HG03064 (cell line): Measurements from ENCODE around the gene VMO1.
A peak's percentile ranks its signal among the peaks of the same experiment; 100 is the strongest.

Experiments
- ATAC-seq: cut with Tn5 transposase; IDR thresholded peaks from one replicate; pipeline ENCODE4 v1.9.1; 2021; ENCODE audit warnings: low read depth; ENCODE audit not compliant: unreplicated experiment

VMO1 gene

DNA sequence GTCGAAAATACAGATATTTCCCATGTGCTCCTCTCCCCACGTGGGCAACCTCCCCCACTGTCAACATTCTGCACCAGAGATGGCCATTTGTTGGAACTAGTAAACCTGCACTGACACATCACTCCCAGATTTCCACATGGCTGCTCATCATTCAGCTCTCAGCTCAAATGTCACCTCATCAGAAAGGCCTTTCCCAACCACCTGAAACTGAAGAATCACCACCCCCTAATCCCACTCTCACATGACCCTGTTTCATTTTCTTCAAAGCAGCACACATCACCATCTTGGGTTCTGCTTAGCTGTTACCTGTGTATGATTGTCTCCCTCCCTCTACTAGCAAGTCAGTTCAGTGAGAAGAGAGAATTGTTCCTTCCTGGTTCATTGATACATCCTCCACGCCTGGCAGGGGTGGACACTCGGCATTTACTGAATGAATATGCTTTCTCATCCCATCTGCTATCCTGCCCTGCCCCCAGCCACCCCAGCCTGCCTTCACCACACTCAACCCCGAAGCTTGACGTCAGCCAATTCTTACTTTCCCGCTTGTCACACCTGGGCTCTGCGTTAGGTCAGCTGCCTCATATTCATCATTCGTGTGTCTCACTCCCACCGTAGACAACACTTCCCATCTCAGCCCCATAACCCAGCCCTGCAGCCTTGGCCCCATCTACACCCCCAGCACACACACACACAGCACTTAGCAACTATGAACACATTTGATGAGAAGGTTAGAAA lies 14.5 kb upstream of the VMO1 start:
- ATAC-seq: no peak

DNA sequence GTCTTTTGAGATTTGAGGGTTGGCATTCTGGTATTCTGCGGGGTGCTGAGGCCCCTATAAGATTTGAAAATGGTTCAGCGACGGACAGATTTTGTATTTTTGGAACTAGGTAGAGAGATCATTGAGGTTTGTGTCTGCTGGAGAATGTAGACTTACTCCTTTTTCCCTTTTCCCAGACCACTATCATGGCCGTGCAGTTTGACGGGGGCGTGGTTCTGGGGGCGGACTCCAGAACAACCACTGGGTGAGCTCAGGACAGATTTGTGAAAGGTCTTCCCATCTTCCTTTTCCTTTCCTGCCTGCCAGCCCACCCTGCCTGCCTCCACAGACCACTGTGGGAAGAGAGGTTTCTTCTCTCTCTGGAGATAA lies 10.4 kb upstream of the VMO1 start:
- no peak for ATAC-seq

DNA sequence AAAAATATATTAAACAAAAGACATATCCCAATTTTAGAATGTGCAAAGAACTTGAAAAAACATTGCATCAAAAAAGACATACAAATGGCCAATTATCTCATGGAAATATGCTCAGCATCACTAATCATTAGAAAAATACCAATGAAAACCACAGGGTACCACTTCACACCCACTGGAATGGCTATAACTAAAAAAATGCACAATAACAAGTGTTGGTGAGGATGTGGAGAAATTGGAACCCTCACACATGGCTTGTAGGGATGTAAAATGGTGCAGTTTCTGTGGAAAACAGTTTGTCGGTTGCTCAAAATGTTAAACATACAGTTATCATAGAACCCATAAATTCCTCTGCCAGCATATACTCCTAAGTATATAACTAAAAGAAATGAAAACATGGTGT lies 9.0 kb upstream of the VMO1 start:
- ATAC-seq: no peak

DNA sequence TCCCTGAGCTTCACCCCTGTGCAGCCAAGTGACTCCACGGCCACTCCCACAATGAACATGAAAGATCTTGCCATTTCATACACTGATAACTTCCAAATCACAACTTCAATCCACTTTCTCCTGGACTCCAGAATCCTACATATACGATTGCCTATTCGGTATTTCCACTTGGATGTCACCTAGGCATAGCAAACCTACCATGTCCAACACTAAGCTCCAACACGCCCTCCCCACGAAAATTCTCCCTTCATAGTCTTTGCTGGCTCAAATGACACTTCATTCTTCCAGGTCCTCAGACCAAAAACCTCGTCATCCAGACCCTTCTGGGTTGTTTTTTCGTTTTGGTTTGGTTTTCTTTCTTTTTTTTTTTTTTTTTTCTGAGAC lies 4.5 kb upstream of the VMO1 start:
- no peak for ATAC-seq

DNA sequence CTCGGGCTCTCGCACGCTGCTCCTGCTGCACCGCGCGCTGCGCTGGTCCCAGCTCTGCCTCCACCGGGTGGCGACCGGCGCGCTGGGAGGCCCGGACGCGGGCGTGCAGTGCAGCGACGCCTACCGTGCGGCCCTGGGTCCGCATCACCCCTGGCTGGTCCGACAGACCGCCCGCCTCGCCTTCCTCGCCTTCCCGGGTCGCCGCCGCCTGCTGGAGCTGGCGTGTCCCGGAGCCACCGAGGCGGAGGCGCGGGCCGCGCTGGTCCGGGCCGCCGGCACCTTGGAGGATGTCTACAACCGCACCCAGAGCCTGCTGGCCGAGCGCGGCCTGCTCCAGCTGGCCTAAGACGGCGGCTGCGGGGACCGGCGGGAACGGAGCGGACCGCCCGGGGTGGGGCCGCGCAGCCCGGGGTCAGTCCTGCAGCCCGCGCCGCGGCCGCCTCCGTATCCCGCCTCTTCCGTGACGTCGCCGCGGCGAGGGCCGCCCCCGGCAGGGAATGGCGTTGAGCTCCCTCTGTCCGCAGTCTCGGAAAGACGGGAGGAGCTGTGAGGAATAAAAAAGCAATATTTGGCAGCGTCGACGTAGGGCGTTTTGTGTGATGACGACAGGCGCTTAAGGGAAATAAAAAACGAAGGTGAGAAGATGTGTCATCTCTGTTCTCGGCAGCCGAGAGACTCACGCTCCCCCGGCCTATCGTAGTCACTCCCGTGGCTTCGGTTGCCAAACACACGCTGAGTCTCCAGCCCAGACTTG lies 4.0 kb upstream of the VMO1 start:
- peak; percentile 81 for ATAC-seq

DNA sequence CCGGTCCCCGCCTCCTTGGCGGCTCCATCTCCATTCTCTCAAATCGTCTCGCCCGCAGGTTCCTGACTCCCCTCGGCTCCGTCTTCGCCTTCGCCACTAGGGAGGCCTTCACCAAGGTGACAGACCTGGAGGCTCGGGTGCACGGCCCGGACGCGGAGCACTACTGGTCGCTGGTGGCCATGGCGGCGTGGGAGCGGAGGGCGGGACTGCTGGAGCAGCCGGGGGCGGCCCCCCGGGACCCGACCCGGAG lies 3.5 kb upstream of the VMO1 start:
- no peak for ATAC-seq

DNA sequence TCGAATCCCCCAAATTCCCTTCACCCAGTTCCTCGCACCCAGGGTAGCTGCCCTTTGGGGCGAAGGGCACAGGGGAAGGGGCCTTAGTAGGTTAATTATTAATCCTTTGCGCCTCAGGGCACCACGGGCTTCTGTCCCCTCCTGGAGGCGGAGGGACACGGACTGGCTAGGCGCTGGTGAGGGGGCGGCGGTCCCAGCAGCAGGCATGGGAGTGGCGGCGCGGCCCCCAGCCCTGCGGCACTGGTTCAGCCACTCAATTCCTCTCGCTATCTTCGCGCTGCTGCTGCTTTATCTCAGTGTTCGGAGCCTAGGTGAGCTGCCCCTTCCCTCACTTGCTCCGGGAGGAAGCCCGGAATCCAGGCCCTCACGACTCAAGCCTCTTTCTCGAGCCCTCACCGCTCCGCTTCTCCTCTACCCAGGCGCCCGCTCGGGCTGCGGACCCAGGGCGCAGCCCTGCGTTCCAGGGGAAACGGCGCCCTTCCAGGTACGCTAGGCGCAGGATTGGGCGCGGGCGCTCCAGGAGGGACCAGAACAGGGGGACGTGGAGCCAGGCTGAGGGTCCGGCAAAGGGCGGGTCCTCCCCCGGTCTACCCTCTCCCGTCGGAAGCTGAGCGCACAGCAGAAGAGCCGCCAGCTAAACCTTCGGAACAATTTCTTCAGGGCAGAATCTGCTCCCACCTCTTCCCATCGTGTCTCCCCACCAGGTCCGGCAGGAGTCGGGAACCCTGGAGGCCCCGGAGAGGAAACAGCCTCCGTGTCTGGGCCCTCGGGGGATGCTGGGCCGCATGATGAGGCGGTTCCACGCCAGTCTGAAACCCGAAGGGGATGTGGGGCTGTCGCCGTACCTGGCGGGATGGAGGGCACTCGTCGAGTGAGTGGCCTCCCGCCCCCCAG lies 2.9 kb upstream of the VMO1 start, which contains the start of gene GLTPD2:
TSS of gene GLTPD2 (plus strand) at position 158 of the 894 bp plus-strand sequence. CDS start at position 206, 48 bp downstream.
- no peak for ATAC-seq

DNA sequence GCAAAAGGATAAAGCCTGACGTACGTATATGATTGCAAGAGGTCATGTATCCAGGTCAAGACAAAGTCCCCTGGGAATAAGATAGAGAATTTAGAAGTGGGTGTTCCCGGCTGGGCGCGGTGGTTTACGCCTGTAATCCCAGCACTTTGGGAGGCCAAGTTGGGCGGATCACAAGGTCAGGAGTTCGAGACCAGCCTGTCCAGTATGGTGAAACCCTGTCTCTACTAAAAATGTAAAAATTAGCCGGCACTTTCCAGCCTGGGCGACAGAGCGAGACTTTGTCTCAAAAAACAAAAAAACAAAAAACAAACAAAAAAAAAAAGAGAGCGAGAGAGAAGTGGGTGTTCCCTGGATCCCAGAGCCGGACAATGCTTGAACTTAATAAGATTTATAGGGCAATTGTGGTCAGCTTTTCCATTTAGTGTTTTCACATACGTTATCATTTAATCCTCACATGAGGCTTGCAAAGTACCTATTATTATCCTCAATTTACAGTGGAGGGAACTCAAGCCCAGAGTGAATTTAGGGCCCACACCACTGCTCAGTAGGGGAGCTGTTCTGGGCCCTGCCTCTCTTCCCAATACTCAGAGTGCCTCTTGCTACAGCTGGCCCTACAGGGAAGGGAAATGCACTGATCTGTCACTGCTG lies 2.1 kb upstream of the VMO1 start:
- ATAC-seq: no peak

DNA sequence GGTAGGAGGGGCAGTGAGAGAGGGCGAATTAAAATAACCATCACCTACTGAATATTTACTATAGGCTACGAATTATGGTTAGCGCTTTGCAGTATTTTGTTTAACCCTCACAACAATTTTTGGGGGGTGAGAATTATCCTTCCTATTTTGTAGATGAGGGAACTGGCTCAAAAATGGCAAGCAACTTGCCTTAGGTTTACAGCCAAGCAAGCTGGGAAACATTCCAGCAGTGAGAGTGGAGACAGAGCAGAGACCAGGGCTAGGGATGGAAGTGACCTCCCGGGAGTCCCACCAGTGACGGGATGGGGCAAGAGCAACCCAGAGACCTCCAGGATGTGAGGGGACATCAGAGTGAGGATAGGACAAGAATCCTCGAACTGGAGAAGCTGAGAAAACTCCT lies 352 bp upstream of the VMO1 start:
- ATAC-seq: no peak

DNA sequence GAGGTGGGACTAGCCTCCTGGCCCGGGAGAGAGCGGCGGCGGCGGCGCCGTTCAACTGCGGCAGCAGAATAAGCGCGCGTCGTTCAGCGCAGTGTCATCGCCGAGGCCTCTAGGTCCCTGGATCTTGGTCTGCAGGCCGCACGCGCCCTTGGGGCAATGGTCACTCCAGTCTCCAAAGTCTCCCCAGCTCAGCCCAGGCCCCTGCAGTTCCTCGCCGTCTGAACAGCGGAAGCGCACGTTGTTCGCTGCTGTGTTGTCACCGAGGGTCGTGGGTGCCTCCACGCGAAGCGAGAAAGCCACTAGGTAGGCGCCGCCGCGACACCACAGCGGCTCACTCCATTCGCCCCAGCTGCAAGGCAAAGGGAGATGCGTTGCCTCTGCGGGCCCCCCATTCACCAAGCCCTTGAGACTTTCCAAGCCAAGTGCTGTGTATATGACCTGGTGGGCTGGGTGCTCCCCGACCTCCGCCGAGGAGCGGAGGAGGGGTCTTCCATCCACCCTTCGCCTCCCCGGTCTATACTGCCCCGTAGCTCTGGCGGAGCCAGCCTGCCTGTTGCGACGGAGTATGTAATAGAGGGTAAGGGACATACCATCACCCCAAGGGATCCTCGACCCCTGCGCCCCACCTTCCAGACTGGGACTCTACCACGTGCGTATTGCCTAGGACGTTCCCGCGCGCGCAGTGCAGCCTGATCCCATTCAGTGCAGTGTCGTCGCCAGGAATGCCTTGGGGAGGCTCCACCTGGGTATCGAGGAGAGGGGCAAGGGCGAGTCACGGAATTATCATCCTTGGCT lies 656 bp downstream of the VMO1 start:
- ATAC-seq: no peak

DNA sequence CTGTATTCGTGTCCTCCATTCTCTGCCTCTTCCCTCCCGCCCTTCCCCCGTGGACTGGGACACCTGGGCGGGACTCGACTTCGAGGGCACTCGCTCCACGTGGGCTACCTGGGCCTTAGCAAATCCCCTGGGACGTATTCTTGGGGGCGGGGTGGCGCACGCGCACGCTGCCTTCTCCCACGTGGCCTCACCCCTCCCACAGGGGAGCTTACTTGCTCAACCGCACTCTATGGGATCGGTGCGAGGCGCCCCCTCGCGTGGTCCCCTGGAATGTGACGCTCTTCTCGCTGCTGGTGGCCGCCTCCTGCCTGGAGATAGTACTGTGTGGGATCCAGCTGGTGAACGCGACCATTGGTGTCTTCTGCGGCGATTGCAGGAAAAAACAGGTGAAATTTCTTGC lies 3.5 kb downstream of the VMO1 start:
- no peak for ATAC-seq

DNA sequence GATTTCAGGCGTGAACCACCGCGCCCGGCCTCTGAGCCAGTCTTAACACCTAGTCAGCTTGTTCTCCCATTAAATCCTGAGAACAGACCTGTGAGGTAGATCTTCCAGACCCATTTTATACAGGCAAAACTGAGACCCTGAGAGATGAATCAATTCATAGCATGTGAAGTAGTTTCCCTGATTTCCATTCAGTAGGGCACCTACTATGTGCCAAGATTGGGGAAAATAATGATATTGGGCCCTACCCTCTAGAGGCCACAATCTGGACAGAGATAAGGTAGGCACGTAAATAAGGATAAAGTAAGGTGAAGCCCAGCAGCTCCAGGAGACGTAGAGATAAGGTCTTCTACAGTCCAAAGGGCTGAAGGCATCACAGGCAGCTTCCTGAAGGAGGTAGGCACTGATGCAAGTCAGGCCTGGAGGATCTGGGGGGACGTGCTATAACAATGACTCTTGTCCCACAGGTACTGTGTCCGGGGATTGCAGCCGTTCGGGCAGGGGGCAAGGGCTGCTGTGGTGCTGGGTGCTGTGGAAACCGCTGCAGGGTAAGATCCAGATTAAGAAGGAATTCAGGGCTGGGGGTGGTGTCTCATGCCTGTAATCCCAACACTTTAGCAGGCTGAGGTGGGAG lies 5.7 kb downstream of the VMO1 start:
- no peak for ATAC-seq

DNA sequence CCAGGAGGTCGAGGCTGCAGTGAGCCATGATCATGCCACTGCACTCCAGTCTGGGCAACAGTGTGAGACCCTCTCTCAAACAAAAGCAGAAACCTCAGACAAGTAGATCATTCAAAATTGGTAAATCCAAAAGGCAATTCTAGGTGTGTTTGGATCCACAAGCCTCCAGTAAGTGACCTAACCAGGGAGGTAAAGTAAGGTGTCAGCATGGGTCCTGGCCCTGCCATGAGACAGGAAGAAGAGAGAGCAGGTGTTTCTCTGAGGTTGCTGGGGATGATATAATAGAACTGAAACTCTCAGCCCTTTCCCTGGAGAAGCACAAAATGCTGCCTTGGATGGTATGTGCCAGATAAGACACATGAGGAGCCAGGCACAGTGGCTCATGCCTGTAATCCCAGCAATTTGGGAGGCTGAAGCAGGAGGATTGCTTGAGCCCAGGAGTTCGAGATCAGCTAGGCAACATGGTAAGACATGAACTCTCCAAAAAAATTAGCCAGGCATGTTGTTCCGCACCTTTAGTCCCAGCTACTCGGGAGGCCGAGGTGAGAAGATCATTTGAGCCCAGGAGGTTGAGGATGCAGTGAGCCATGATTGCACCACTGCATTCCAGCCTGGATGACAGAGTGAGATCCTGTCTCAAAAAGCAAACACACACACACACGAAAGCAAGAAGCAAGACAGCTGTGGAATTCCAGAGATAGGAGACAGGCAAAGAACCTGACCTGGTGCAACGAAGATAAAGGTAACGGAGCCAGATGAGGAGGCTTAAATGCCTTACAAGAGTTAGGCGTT lies 8.0 kb downstream of the VMO1 start:
- no peak for ATAC-seq

DNA sequence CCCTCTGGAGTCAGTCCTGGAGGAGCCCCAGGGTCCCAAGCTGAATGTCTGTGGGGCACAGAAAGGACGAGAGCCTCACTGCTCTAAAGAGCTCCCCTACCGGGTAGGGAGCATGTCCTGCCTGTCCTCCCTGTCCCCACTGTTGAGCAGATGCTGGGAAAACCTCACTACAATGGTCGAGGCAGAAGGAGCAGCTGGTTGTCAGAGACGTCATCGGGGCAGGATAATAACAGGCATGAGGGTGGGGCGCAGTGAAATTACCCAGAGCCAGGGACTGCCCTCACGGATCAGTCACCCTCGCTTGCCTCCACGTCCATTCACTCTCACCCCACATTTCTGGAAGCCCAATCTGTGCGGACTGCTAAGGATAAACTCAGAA lies 13.9 kb downstream of the VMO1 start:
- no peak for ATAC-seq

DNA sequence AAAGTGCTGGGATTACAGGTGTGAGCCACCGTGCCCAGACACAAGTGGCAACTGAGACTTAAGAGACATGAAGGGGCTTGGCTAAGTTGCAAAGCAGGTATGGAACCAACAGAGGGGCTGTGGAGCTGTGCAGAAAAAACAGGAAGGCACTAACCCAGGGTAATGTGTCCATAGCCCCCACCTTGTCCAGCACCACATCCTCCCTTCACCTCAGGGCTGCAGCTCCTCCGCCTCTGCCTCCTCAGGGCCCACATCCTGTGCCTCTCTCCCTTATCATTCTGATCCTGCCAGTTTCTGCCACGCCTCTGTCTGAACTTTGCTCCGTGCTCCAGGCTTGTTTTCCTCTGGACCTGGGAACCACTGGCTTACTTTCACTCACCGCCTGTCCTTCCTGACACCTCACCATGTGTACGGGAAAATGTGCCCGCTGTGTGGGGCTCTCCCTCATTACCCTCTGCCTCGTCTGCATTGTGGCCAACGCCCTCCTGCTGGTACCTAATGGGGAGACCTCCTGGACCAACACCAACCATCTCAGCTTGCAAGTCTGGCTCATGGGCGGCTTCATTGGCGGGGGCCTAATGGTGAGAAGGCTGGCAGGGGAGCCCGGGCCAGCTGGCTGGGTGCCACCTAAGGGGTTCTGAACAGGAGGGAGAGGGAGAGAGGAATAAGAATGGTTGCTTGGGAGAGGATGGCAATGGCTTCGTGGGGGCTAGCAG lies 14.5 kb downstream of the VMO1 start, which contains the start of gene TM4SF5:
TSS of gene TM4SF5 (plus strand) at position 368 of the 716 bp plus-strand sequence. CDS start at position 405, 37 bp downstream.
- ATAC-seq: no peak

DNA sequence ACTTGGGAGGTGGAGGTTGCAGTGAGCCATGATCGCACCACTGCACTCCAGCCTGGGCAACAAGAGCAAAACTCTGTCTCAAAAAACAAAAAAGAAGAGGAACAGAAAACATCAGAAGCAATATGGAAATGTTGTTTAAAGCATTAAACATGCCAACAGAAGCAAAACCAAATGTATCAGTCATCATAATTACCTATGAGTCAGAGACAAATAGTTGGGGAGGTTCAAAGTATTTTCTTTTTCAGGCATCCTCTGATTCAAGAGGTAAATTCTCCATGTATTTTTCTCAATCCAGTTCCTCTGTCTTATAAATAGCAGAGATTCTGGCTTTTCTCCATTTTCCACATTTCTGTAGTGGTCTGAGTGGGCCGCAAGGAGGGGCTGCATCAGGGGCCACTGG lies 16.5 kb downstream of the VMO1 start:
- ATAC-seq: no peak

DNA sequence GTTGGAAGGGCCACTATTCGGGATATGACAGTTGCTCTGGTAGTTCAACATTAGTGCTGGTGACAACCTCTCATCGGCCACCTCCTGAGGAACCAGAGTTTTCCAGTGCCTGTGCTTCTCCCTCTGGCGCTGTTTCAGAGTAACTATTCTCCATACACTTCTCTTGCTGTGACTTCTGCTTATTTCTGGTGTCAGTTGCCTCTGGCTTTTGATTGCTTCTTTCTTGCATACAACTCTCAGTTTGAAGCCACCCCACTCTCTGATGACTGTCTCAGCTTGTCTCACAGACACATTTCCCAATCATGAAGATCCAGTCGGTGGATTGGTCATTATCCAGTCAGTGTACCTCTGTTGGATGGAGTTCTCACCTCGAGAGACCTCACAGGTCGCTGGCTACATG lies 17.9 kb downstream of the VMO1 start:
- ATAC-seq: no peak

DNA sequence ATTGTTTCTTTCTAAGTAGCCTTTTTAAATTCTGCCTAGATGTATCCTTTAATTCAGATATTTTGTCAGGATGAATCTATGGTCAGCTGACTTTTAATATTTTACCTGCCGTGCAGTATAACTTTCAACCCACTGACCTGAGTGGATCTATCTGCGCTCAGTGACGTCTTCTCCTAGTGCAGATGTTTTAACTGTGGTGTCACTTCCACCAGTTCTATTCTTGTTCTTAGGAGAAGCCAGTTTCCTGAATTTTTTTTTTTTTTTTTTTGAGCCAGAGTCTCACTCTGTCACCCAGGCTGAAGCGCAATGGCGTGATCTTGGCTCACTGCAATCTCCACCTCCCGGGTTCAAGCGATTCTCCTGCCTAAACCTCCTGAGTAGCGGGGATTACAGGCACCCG lies 19.4 kb downstream of the VMO1 start:
- ATAC-seq: no peak
